Measurements from ENCODE around the gene PHF21A.

The PHF21A gene

DNA sequence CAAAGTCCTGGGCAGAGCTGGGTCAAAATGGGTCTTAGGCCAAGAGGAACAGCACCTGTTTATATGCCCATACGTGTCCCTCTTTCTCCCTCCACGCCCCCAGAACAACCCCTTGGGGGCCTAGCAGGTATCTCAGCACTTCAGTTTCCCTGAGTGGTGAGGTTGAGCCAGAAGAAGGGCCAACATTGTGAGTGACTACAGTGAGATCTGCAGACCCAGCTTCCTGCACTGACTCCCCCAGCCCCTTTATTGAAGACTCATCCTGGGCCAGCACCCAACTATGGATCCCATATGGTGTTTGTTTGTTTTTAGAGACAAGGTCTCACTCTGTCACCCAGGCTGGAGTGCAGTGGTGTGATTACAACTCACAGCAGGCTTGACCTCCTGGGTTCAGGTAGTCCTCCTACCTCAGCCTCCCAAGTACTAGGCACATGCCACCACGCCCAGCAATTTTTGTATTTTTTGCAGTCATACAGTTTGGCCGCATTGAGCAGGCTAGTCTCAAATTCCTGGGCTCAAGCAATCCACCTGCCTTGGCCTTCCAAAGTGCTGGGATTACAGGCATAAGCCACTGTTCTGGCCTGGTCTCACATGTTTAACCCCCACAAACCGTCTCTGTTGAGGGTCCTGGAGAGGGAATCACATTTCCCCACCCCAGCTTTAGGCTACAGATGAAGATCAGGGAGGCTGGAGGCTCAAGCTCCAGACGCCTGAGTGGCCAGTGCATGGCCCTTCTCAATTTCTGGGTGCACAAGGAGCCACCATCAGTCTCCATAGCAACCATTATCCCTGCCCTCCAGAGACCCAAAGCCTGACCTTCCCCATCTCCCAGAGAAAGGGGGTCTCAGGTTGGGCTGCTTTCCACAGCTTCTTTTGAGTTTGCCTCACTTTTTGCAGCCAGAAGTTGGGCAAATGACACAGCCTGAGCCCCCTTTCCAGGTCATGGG is 200.4 kb downstream of the PHF21A start:
- Histone ChIP-seq H3K4me3 (no peak overlapping the region), H3K27ac (no peak overlapping the region)
- no peak for DNase-seq (ENCODE audit: low spot score)
- TF ChIP-seq, protein P1, sequence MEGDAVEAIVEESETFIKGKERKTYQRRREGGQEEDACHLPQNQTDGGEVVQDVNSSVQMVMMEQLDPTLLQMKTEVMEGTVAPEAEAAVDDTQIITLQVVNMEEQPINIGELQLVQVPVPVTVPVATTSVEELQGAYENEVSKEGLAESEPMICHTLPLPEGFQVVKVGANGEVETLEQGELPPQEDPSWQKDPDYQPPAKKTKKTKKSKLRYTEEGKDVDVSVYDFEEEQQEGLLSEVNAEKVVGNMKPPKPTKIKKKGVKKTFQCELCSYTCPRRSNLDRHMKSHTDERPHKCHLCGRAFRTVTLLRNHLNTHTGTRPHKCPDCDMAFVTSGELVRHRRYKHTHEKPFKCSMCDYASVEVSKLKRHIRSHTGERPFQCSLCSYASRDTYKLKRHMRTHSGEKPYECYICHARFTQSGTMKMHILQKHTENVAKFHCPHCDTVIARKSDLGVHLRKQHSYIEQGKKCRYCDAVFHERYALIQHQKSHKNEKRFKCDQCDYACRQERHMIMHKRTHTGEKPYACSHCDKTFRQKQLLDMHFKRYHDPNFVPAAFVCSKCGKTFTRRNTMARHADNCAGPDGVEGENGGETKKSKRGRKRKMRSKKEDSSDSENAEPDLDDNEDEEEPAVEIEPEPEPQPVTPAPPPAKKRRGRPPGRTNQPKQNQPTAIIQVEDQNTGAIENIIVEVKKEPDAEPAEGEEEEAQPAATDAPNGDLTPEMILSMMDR (IDR thresholded peaks at IDR 0.05): no peak

DNA sequence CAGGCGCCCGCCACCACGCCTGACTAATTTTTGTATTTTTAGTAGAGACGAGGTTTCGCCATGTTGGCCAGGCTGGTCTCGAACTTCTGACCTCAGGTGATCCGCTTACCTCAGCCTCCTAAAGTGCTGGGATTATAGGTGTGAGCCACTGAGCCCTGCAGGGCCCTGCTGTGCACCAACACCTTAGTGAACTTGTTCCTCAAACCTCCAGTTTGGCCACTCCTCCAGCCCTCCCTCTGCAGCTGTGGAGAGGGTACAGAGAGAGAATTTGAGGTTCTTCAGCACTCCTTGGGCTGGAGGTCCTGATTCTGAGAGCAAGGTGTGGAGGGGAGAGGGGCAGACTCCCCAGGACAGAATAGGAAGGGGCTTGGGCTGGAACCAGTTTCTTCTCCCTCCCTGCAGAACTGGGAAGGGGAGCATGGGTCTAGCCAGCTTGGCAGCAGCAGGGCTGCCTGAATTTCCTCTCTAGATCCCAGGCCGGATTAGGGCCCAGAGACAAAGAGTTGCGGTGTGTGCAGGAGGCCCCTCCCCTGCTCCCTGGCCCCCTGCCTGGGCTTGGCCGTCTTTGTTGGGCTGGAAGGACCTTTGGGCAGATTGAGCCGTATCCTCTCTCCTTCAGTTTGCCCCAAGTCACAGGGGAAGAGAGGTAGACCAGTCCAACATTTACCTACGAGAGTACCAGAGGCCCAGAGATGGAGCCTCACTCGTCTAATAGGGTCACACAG is 201.3 kb downstream of the PHF21A start:
- Histone ChIP-seq H3K27ac (no peak overlapping the region), H3K4me3 (no peak overlapping the region)
- DNase-seq (ENCODE audit: low spot score): no peak
- TF ChIP-seq, protein P1 (IDR thresholded peaks at IDR 0.05): no peak

DNA sequence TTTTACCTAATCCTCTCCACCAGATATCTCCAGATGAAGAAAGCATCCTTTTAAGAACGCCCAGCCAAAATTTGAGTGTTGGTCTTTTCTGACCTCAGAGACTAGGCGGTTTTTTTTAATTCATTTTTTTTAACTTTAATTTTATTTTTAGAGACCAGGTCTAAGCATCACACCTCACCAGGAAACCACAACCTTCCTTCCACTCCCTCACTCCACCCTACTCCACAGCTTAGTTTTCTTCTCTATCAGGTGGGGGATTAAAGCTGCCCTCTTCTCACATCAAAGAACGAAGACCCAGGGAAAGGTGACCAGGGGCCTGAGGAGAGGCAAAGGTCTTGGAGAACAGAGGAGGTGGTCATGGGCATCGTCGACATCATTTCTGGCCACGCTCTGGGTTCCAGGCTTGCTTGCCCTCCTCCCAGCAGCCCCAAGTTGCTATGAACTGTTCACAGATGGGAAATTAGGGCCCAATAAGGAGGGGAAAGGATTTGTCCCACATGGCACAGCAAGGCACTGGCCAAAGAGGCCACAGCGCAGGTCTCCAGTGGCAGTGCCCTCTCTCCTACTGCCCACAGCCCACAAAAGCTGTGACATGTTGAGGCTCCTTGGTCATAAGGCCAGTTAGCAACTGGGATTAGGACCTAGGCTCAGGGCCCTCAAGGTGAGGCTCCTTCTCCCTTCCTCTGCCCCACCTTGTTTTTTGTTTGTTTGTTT is 202.1 kb downstream of the PHF21A start:
- DNase-seq (ENCODE audit: low spot score): no peak
- peak overlapping the region in 1 of 2 donors; percentile 92 for H3K27ac ChIP-seq
- peak overlapping the region; percentile 83 for H3K4me3 ChIP-seq
- TF ChIP-seq, protein P1 (IDR thresholded peaks at IDR 0.05): no peak

DNA sequence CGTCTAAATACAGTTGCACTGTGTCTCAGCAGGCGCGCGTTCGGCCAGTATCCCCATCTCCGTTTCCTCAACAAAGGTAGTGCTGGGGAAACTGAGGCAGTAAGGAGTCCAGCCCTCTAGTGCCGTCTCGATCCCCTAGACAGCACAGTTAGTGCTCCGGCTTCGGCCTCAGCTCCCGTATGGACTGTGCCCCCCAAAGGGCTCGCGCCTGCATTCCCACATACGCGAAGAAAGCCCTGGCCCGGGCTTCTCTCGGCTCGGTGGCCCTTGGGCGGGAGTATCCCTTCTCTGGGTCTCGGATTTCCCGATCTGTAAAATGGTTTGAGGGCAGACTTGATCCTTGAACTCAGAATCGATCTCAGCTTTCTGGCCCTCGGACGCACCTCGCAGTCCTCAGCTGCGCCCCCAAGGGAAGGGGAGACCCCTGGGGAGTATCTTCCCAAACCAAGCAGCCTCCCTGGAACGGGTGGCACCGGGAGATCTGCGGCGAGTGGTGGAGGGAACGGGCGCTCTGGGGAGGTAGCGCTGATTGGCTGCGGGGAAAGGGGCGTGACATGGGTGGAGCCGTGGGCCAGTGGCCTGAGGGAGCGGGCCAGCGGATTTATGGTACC is 202.8 kb downstream of the PHF21A start:
- TF ChIP-seq, protein P1 (IDR thresholded peaks at IDR 0.05): no peak
- peak overlapping the region; percentile 83 for H3K4me3 ChIP-seq
- peak overlapping the region; percentile 90 to 92 for H3K27ac ChIP-seq
- DNase-seq (ENCODE audit: low spot score): peak; percentile 89

DNA sequence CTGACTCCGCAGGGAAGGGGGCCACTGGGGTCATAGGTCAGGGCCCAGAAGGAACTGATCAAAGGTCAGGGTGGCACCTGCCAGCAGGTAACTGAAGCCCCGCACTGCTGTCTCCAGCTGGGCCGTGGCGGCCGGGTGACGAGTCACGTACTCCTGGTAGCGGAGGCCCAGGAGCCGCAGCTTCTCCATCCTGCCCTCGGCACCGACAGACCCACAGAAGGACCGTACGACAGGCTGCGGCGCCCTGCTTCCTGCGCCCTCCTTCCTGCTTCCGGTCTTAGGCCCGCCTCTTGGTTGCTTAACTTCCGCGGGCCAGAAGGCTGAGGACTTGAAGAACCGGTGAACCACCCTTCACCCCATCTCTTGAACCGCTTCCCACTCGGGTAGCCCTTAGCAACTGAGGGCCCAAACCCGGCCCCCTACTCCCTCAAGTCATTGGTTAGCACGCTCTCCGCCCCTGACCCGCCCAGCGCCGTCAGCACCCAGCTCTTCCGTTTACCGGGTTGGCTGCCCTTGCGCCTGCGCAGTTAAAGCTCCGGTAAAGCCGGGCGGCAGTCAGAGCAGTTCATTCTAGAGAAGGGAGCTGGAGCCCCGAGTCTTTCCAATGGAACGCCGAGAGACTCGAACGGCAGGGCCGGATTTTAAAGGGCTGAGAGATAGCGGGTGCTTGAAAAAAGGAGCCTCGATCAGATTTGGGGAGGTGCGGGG is 203.5 kb downstream of the PHF21A start, which contains the start of gene PEX16:
Gene PEX16, minus strand, starts transcription at position 255 of the 708 bp plus-strand sequence. Its CDS starts 66 bp downstream, at position 189.
- TF ChIP-seq, protein P1 (IDR thresholded peaks at IDR 0.05): no peak
- peak within 1 kb of the TSS; percentile 90 to 92 for H3K27ac ChIP-seq

DNA sequence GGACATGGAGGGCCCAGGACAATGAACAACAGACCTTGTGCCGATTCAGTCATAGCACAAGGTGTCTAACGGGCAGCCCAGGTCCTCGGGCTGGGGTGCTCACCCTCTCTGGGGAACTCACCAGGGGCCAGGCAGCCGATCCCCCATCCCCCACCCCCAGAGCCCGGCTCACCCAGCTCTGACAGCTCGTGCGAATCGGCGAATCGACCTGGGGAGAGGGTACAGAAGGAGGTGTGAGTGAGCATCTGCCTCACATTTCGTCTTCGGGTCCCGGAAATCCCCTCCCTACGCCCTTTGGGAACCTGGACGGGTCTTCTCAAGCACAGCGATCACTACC is 204.0 kb downstream of the PHF21A start:
- TF ChIP-seq, protein P1 (IDR thresholded peaks at IDR 0.05): no peak
- no peak for DNase-seq (ENCODE audit: low spot score)
- H3K4me3 ChIP-seq: peak overlapping the region; percentile 83
- H3K27ac ChIP-seq: peak overlapping the region; percentile 90 to 92

More for the DNA sequence above, 203.5 kb downstream of the PHF21A start, which contains the start of gene PEX16:
- DNase-seq (ENCODE audit: low spot score): peak; percentile 99
- peak within 1 kb of the TSS; percentile 83 for H3K4me3 ChIP-seq

All from coronary artery (tissue), 2 donors.